ENCODE results near the gene KMT5C.
A peak's percentile ranks its signal among the peaks of the same experiment; 100 is the strongest.

The KMT5C gene

DNA sequence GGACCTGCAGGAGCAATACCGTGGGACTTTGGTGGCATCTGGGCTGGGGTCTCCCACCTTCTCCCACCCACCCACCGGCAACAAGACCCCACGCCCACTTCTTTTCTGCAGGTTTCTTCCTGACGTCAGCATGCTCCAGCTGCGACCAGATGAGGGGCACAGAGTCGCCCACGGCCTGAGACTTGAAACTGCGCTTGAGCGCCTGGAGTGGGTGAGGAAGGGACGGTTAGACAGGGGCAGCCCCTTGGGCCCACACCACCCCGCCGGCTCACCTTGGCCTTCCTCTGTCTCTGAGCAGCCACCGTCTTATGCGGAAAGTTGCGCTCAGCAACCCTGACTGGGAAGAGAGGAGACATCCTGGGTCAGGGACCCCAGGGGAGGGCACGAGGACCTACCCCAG, 21.2 kb downstream of the KMT5C start:
- H3K9me3 ChIP-seq (ENCODE audit: severe bottlenecking) = no peaks in the 10 kb centered on the region
- no peak overlapping the region for H3K27ac ChIP-seq (ENCODE audit: poor library complexity, severe bottlenecking)
- ATAC-seq (ENCODE audit: low read depth) (no peak), DNase-seq (ENCODE audit: low spot score) (no peak)
- no peaks in the 10 kb centered on the region for H3K27me3 ChIP-seq (ENCODE audit: insufficient read depth, poor library complexity, severe bottlenecking)
- H3K36me3 ChIP-seq (ENCODE audit: low read depth) = no peaks in the 10 kb centered on the region
- TF ChIP-seq, protein P1, sequence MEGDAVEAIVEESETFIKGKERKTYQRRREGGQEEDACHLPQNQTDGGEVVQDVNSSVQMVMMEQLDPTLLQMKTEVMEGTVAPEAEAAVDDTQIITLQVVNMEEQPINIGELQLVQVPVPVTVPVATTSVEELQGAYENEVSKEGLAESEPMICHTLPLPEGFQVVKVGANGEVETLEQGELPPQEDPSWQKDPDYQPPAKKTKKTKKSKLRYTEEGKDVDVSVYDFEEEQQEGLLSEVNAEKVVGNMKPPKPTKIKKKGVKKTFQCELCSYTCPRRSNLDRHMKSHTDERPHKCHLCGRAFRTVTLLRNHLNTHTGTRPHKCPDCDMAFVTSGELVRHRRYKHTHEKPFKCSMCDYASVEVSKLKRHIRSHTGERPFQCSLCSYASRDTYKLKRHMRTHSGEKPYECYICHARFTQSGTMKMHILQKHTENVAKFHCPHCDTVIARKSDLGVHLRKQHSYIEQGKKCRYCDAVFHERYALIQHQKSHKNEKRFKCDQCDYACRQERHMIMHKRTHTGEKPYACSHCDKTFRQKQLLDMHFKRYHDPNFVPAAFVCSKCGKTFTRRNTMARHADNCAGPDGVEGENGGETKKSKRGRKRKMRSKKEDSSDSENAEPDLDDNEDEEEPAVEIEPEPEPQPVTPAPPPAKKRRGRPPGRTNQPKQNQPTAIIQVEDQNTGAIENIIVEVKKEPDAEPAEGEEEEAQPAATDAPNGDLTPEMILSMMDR (IDR thresholded peaks at IDR 0.05; ENCODE audit: poor library complexity, severe bottlenecking) = no peak
- H3K4me3 ChIP-seq (ENCODE audit: severe bottlenecking) = no peak overlapping the region
- no peaks in the 10 kb centered on the region for H3K4me1 ChIP-seq (ENCODE audit: insufficient read depth, poor library complexity, severe bottlenecking)

- H3K4me3 ChIP-seq (ENCODE audit: severe bottlenecking) = no peak overlapping the region
- no peaks in the 10 kb centered on the region for H3K4me1 ChIP-seq (ENCODE audit: insufficient read depth, poor library complexity, severe bottlenecking)
- H3K36me3 ChIP-seq (ENCODE audit: low read depth) = no peaks in the 10 kb centered on the region
- no peak overlapping the region for H3K27ac ChIP-seq (ENCODE audit: poor library complexity, severe bottlenecking)
- TF ChIP-seq, protein P1 (IDR thresholded peaks at IDR 0.05; ENCODE audit: poor library complexity, severe bottlenecking) = no peak
- no peaks in the 10 kb centered on the region for H3K9me3 ChIP-seq (ENCODE audit: severe bottlenecking)
- H3K27me3 ChIP-seq (ENCODE audit: insufficient read depth, poor library complexity, severe bottlenecking) = no peaks in the 10 kb centered on the region
- ATAC-seq (ENCODE audit: low read depth) = no peak
- no peak for DNase-seq (ENCODE audit: low spot score)
These were observed 22.7 kb downstream of the KMT5C start for GRCh38 chr19:55362174-55362989.

GRCh38 chr19:55362990-55363716, 23.5 kb downstream of the KMT5C start, which contains the start of gene GARIN5B:
Gene GARIN5B (minus strand): TSS chr19:55363260. CDS start chr19:55363066, 194 bp downstream.
- TF ChIP-seq, protein P1 (IDR thresholded peaks at IDR 0.05; ENCODE audit: poor library complexity, severe bottlenecking) = no peak
- H3K36me3 ChIP-seq (ENCODE audit: low read depth) = no peaks in the 10 kb centered on the region
- no peaks in the 10 kb centered on the region for H3K27me3 ChIP-seq (ENCODE audit: insufficient read depth, poor library complexity, severe bottlenecking)
- H3K4me1 ChIP-seq (ENCODE audit: insufficient read depth, poor library complexity, severe bottlenecking) = no peaks in the 10 kb centered on the region
- H3K27ac ChIP-seq (ENCODE audit: poor library complexity, severe bottlenecking) = no peak within 1 kb of the TSS
- H3K4me3 ChIP-seq (ENCODE audit: severe bottlenecking) = no peak within 1 kb of the TSS
- H3K9me3 ChIP-seq (ENCODE audit: severe bottlenecking) = no peaks in the 10 kb centered on the region
- no peak for DNase-seq (ENCODE audit: low spot score)
- 0 out of 3 replicates have a peak, but pooled peaks have one; percentile 5 for ATAC-seq (ENCODE audit: low read depth)

DNA sequence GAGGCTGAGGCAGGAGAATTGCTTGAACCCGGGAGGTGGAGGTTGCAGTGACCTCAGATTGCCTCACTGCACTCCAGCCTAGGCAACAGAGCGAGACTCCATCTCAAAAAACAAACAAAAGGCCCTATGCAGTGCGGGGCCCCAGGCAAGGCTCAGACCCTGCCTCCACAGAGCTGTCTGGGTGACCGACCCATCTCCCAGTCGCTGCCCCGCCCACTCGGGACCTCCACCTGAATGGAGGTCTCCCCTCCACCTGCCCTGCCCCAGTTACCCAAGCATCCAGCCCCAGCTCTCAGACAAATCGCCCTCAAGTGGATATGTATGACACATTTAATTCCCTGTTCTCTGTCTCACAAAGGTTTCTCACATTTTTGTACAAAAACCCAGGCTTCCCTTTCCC, 25.6 kb downstream of the KMT5C start:
- H3K36me3 ChIP-seq (ENCODE audit: low read depth) = no peaks in the 10 kb centered on the region
- DNase-seq (ENCODE audit: low spot score) (no peak), ATAC-seq (ENCODE audit: low read depth) (no peak)
- H3K9me3 ChIP-seq (ENCODE audit: severe bottlenecking) = no peaks in the 10 kb centered on the region
- H3K4me1 ChIP-seq (ENCODE audit: insufficient read depth, poor library complexity, severe bottlenecking) = no peaks in the 10 kb centered on the region
- H3K27me3 ChIP-seq (ENCODE audit: insufficient read depth, poor library complexity, severe bottlenecking) = no peaks in the 10 kb centered on the region
- H3K4me3 ChIP-seq (ENCODE audit: severe bottlenecking) = no peak overlapping the region
- TF ChIP-seq, protein P1 (IDR thresholded peaks at IDR 0.05; ENCODE audit: poor library complexity, severe bottlenecking) = no peak
- no peak overlapping the region for H3K27ac ChIP-seq (ENCODE audit: poor library complexity, severe bottlenecking)
